ACHN (cell line): ENCODE measurements around the gene CACNB2.

Experiments
- DNase-seq: peaks from one replicate; pipeline ENCODE4 v3.0.0-alpha.2; 2015
- in situ Hi-C: cut with HindIII; loops from 2 replicates; pipeline ENCODE4 v1.10.0; 2017; ENCODE audit warnings: low sequenced_read_pairs, low pct_ligation_motif_present, low pct_unique_long_range_greater_than_20kb

Gene CACNB2

DNA sequence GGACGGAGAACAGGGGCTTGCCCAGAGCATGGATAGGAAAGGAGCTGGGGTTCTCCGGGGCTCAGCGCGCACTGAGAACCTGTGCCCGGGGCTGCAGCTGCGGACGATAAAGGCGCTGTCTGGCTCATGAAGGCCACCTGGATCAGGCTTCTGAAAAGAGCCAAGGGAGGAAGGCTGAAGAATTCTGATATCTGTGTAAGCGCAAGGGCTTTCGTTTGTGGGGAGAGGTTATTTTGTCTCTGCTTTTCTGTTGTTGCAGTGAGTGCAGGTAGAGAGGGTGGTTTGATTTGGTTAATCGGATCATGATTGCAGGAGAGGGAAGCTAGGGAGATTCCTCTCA is 260.7 kb downstream of the CACNB2 start:
- no peak for DNase-seq
- in situ Hi-C loops, result no loop called here

DNA sequence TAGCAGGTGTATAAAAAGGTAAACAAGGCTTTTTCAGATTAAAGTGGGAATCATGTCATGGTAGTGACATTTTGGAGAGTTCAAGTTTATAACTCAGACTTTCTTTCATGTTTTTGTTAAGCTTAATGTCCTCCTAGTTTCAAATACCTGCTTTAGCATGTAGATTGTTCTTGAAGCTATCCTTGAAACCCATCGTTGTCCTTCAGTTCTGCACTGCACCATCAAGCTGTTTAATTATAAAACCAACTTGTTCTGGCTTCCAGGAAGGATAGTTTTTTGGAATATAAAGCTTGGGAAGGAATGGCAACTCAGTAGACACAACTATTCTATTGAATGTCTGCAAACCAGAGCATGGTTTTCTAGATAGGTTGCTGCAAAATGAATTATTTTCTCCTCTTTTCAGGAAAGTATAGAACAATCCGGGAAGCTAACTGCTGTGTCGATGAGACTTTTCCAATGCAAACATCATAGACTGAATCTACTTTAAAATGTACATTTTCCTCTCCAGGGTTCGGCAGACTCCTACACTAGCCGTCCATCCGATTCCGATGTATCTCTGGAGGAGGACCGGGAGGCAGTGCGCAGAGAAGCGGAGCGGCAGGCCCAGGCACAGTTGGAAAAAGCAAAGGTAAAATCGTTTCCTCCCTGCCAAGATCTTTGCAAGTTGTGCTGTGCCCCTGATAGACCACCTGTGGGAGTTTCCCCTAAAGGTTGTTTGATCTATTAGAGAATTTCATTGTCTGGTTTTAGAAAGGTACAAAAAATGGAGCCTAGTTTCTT is 261.4 kb downstream of the CACNB2 start:
- in situ Hi-C loops, result no loop called here
- no peak for DNase-seq

DNA sequence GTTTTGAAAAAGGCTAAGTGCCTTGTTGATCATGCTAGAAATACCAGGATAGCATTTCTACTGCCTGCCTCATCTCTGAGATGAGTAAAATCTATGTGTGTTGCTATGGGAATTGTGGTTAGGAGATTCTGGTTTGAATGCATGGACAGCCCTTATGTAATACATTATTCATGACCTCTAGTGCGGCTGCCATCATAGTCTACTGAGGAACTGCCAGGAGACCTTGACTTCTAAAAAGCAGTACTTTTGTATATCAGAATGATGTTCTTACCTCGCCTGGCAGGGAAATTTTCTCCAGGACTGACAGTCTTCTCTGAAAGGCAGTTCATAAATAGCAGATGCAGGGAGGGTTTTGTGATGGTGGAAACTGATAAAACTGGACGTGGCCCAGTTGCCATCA is 262.6 kb downstream of the CACNB2 start:
- DNase-seq, result no peak
- in situ Hi-C loops, result no loop called here

DNA sequence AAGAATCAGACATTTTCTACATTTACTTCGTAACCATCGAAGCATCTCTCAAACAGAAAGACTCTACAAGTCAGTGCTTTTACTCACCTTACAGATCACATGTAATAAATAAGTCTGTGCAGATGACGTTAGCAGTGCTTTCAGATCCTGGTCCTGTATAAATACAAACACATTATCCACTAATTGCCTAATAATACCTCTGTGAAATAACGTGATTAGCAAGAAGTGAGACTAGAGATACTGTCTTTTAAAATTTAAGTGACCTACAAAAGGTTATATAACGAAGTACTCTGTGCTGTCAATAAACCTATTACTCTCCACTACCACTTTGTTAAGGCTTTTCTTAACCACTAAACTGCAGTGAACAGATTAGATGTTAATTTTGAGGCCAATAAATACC is 264.3 kb downstream of the CACNB2 start:
- in situ Hi-C loops, result no loop called here

DNA sequence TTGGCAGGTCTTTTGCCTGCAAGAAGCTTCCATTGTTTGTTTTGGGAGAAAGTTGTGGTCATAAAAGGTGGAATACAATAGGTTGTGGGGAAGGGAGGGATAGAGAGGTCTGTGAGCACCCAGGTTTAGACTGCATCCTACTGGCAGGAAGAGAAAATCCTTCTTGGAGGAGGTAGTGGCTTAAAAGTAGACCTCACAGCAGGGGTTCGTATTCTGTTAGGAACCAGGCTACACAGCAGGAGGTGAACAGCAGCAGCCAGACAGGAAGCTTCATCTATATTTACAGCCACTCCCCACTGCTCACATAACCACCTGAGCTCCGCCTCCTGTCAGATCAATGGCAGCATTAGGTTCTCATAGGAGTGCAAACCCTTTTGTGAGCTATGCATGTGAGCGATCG is 265.9 kb downstream of the CACNB2 start:
- in situ Hi-C loops, result no loop called here
- DNase-seq, result no peak

More for the DNA sequence above, 264.3 kb downstream of the CACNB2 start:
- DNase-seq, result no peak

DNA sequence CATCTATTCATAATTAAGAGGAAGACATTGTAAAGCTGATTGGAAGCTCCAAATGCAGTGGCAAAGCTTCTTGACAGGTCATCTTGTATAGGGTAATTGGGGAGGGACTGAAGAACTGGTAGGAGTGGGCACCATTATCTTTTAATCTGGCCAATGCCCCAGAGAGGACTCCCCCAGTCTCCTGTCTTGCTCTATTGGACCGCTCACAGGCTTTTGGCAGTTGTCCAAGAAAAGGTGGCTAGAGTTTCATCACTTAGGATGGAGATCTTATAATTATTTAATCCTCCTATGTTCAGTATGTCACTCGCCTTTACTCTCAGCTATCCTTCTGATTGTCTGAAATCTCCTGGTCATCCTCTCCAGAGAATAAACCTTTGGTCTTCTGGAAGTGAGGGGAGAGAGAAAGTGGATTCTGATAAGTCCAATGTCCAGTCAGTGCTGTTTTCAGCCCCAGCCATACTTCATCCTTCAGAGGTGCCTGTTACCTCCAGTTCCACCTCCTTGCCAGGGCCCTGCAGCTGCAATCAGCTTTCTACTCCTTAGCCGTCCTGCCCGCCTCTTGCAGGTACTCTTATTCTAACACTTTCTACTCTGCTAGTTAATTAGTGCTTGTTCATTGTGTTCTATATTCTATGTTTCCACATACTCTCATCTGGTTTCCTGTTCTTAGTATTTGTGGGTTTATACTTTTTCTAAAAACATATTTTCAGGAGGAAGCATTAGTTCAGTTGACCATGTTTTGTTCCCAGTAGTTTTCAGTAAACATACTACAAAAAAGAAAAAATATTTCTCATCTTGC is 269.6 kb downstream of the CACNB2 start:
- in situ Hi-C loops, result no loop called here
- no peak for DNase-seq

DNA sequence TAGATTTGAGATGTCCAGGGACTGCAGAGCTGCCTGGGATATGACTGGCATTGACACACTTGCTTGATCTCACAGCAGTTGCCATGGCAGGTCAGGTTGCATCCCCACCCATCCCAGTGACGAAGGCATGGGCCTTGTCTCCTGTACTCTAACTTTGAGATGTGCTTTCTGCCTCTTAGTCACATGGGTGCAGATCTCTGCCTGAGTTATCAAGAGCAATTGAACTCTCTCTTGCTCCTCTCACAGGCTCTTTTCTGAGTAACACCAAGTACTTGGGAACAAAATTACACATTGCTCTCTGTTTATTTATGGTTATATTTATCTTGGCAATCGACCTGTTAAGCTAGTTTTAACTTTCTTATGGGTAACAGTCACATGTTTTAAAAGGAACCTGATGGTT is 273.8 kb downstream of the CACNB2 start:
- DNase-seq, result no peak
- in situ Hi-C loops, result no loop called here

DNA sequence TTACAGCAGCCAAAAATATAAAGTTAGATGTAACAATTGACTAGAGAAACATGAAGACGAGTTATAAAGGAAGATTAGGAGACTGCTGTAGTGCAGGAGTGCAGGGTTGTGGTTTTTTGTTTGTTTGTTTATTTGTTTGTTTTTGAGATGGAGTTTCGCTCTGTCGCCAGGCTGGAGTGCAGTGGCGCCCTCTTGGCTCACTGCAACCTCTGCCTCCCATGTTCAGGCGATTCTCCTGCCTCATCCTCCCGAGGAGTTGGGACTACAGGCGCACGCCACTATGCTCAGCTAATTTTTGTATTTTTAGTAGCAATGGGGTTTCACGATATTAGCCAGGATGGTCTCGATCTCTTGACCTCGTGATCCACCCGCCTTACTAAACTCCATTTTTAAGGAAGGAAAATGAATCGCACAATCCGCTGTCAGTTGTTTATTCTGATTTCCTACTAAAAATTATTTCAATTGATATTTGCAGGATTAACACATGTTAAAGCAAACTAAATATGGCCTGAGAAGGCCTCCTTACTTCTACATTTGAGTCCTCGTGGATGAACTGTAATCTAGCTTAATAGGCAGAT is 277.8 kb downstream of the CACNB2 start:
- DNase-seq, result no peak
- in situ Hi-C loops, result no loop called here

DNA sequence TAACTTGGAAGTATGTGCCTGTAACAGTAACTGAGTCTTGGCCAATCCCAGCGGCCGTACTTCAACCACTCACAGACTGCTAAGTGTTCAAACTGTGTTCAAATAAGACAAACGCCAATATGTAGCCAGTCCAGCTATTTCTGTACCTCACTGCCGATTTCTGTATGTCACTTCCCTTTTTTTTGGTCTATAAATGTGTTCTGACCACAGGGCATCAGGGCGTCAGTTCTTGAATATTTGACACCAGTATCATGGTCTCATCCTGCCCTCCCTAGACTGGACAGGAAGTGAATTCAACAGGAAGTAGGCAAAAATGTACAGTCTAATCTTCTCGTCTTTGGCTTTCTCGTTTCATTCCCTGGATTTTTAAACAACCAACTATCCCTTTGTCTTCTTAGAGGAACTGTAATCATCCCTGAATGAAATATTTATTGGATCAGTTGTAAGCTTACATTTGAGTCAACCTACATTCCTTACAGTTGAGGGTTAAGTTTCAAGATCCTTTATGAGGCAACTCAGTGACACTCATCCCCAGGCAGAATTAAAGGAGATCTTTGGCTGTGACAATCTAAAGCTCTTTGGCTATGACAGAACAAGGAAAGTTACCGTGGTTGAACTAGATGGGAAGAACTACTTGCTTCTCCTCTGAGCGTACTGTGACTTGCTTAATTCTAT is 278.5 kb downstream of the CACNB2 start:
- in situ Hi-C loops, result no loop called here
- no peak for DNase-seq

DNA sequence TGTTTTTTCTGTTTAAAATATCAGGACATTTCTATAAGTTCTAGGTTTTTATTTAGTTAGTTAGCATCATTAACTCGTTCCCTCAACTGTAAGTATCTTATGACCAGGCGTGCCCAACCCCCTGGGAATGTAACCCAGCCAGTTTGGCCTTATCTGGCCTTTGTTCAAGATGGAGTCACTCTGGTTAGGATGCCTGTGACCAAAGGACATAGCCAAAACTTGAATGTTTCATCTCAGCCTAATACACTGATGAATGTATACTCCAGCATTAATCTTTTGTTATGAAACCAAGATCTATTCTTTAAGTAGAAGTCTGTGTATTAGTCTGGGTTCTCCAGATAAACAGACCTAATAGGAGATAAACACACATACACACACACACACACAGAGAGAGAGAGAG is 279.7 kb downstream of the CACNB2 start:
- in situ Hi-C loops, result no loop called here
- DNase-seq, result no peak

DNA sequence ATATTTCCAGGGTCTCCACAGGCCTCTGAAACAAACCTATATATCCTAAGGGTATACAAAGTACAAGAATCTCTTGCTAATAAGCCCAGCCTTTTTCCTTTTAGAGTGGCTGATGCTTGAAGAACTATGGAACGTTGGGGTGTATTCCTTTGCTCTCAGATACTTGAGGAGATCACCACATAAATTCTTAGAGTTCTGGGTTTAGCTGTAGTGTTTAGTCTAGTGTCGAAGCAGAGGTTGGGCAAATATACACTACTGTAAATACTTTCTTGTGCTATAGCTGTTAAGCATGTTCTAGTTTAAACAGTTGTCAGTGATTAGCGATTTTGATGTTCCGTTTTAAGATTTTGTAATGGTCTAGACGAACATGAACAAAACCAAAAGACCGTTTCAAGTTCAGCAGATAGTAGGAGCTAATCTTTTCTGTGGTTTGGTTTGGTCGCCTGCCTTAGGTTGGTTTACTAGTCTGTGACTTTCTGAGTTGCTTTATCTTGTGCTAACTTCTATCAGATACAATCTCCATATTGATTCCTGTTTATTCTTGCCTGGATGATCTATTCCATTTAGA is 281.6 kb downstream of the CACNB2 start:
- in situ Hi-C loops, result no loop called here
- DNase-seq, result no peak

DNA sequence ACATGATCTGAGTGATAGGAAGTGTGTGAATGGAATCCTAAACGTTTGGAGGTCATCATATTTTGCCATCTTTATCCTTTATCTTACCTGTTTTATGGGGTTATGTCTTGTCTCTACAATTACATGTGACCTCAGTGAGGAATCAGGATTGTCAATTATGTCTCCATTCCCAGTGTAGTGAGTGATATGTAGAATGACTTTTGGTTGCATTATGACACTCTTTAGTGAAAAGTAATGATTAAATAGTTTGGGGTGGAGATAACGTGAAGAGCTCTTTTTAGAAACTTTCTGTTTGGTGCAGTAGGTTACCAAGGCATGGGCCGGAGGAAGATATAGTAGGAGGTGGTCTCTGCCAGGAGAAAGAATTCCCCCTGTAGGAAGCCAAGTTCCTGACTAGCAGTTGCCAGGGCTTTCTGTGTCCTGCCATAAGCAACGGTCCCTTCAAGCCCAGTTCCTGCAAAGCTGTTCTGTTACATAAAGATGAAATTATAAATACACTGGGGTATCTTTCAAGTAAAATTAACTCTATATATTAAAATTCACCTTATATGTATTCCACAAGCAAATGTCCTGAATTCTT is 282.9 kb downstream of the CACNB2 start:
- no peak for DNase-seq
- in situ Hi-C loops, result no loop called here

DNA sequence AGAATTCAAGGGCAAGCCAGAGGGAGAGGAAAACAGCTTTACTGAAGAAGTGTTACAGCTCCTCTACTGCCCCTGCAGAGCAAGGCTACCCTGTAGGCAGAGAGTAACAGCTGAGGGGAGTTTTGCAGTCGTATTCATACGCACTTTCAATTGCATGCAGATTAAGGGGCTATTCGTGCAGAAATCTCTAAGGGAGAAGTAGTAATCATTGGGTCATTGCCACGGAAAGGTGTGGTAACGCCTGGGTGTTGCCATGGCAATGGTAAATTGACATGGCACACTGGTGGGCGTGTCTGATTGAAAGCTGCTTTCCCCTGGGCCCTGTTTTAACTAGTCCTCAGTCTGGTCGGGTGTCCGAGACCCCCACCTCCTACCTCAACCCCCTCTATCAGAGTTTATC is 284.0 kb downstream of the CACNB2 start:
- no peak for DNase-seq
- in situ Hi-C loops, result no loop called here

DNA sequence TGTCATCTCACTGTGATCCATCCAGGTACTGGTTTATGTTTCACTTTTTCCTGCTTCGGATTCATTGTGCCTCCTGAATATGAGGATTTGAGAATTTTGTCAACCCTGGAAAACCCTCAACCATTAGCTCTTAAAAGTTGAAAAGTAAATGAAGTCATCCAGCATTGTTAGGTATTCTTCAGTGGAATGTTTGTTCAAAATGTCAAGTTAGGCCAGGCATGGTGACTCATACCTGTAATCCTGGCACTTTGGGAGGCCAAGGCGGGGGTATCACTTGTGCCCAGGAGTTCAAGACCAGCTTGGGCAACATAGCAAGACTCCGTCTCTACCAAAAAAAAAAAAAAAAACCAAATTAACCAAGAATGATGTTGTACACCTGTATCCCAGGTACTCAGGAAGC is 289.1 kb downstream of the CACNB2 start:
- in situ Hi-C loops, result no loop called here
- DNase-seq, result no peak

DNA sequence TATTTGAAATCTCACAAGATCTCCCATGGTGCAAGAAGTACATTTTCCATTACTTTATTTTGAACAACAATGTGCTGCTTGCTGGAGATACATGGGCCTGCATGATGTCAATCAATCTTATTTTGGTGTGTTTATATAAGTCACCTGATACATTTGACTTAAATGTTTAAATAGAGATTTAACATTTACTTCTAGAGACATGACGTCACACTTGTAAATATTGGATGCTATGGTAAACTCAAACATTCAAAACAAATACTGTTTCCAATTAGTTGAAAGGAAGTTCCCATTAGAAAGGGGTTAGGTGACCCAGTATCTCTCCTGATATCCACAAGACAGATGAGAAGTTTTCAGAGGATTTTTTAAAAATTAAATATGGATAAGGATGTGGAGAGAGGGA is 296.7 kb downstream of the CACNB2 start:
- DNase-seq, result no peak

DNA sequence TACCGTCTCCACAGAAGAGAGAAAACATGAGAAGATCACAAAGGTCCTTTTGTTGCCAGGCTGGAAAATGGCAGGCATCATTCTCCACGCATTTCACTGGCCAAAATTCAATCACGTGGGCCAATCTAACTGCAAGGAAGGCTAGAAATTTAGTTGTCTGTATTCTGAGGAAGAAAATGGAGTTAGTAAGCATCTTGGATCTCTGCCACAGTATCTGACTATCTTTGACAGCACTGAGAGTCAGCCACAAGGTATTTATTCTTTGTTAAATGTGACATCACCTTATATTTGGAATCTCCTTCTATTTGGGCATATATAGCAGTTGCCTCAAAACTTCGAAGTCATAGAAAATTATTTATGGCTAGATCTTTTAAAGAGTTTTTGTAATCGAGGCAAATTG is 297.3 kb downstream of the CACNB2 start:
- in situ Hi-C loops, result no loop called here
- DNase-seq, result no peak

More for the DNA sequence above, 296.7 kb downstream of the CACNB2 start:
- in situ Hi-C loops, result no loop called here

DNA sequence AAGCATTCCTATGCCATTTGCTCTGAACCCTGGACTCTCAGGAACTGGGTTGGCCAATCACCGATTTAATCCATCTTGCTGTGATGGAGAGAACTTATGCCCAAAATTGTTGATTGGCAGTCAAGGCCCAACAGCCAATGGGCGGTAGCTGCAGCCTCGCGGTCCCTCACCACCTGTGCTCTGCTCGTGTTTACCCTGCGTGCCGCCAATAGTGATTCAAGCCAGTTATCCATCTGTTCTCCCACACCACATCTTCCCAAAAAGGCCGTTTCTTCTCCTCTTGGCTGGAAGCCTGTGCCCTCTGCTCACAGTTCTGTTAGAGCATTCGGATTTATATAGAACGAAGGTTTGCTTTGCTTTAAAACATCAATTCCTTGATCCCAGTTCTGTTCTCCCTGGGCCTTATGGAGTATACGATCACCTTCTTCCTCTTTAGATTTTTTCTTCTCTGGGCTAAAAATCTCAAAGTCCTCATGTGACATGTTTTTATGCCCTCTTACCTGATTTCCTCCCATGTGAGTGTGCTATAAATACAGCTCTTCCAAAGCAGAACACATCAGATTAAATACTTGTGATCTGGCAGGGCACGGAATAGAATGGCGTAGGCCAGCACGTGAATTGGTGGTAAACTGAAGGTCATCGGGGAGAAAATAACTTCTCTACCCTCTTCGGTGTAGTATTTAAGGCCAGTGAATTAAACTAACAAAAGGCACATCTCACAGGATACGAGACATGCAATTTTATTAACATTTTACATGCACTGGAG is 298.3 kb downstream of the CACNB2 start:
- no peak for DNase-seq
- in situ Hi-C loops, result no loop called here

DNA sequence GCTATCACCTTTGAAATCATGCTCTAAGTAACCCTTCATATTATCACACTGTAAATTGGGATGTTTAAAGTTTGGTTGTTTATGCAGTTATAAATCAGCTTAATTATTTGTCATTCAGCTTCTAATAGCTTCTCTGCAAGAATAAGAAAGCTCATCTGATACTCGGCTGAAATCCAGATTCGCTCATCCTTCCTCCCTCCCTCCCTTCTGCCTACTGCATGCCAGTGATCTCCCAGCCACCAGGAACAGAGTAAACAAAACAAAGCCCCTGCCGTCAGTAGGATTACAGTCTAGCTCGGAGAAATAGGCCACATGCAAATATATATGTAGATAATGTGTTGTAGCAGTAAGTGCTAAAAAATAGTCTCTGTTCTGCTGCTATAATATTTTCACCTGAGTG is 299.4 kb downstream of the CACNB2 start:
- in situ Hi-C loops, result no loop called here
- DNase-seq, result no peak
